ENCODE data around the gene TMEM175.

GRCh38 chr4:948936-949300 lies 16.7 kb downstream of the TMEM175 start:
- TF ChIP-seq CTCF (conservative IDR thresholded peaks at IDR 0.05; ENCODE audit: low read length) (no peak), EZH2phosphoT487 (IDR thresholded peaks at IDR 0.05; ENCODE audit: borderline replicate concordance, low read depth, low read length) (no peak)

Measured in OCI-LY7 (cell line).